Measurements from ENCODE around the gene CTSA.
"Not testable (repeated sequence)": the region's sequence is repeated elsewhere in the genome, so short reads cannot be mapped to it uniquely, and the experiment has no call there.

The CTSA gene

GRCh38 chr20:45896641-45897161, 5.6 kb downstream of the CTSA start:
- no peak for DNase-seq (ENCODE audit: low read depth)

GRCh38 chr20:45897289-45897688, 6.2 kb downstream of the CTSA start:
- no peak for DNase-seq (ENCODE audit: low read depth)

GRCh38 chr20:45897692-45898091, 6.6 kb downstream of the CTSA start:
- DNase-seq (ENCODE audit: low read depth): no peak

- no peak for DNase-seq (ENCODE audit: low read depth)
Observed at GRCh38 chr20:45898285-45898684, 7.2 kb downstream of the CTSA start.

- no peak for DNase-seq (ENCODE audit: low read depth)
Observed at GRCh38 chr20:45899046-45899835, 8.1 kb downstream of the CTSA start.

GRCh38 chr20:45901332-45901731, 10.2 kb downstream of the CTSA start:
- DNase-seq (ENCODE audit: low read depth): not testable (repeated sequence)

GRCh38 chr20:45902199-45902701, 11.1 kb downstream of the CTSA start:
- DNase-seq (ENCODE audit: low read depth): no peak

GRCh38 chr20:45904583-45905504, 13.7 kb downstream of the CTSA start:
- DNase-seq (ENCODE audit: low read depth): no peak

GRCh38 chr20:45905505-45906079, 14.5 kb downstream of the CTSA start:
- peak; percentile 78 for DNase-seq (ENCODE audit: low read depth)

- DNase-seq (ENCODE audit: low read depth): no peak
Observed at GRCh38 chr20:45907219-45907948, 16.2 kb downstream of the CTSA start.

GRCh38 chr20:45908084-45908483, 16.9 kb downstream of the CTSA start:
- DNase-seq (ENCODE audit: low read depth): no peak

- no peak for DNase-seq (ENCODE audit: low read depth)
Observed at GRCh38 chr20:45909336-45909808, 18.2 kb downstream of the CTSA start.

- DNase-seq (ENCODE audit: low read depth): no peak
Observed at GRCh38 chr20:45909817-45910669, 18.9 kb downstream of the CTSA start.

GRCh38 chr20:45910670-45911485, 19.7 kb downstream of the CTSA start:
- peak; percentile 100 for DNase-seq (ENCODE audit: low read depth)

GRCh38 chr20:45911486-45912343, 20.6 kb downstream of the CTSA start, which contains the start of gene PLTP:
Gene PLTP, minus strand, starts transcription at chr20:45912155. Its CDS starts 703 bp downstream, at chr20:45911452.
- DNase-seq (ENCODE audit: low read depth): peak; percentile 62

- DNase-seq (ENCODE audit: low read depth): no peak
Observed at GRCh38 chr20:45912344-45912682, 21.2 kb downstream of the CTSA start.

- peak; percentile 35 for DNase-seq (ENCODE audit: low read depth)
Observed at GRCh38 chr20:45913116-45913515, 22.0 kb downstream of the CTSA start.

- peak; percentile 56 for DNase-seq (ENCODE audit: low read depth)
Observed at GRCh38 chr20:45917790-45918141, 26.6 kb downstream of the CTSA start.

Measured in iris pigment epithelial cell (primary cell).